CD4-positive, alpha-beta T cell treated with Interleukin-15 for 4 hours (primary cell): ENCODE measurements around the gene ZNF496.
"Not testable (repeated sequence)": the region's sequence is repeated elsewhere in the genome, so short reads cannot be mapped to it uniquely, and the experiment has no call there.

Experiments
- DNase-seq: peaks from one replicate; pipeline ENCODE4 v3.0.0-alpha.2; 2020; ENCODE audit warnings: low spot score

ZNF496 gene

DNA sequence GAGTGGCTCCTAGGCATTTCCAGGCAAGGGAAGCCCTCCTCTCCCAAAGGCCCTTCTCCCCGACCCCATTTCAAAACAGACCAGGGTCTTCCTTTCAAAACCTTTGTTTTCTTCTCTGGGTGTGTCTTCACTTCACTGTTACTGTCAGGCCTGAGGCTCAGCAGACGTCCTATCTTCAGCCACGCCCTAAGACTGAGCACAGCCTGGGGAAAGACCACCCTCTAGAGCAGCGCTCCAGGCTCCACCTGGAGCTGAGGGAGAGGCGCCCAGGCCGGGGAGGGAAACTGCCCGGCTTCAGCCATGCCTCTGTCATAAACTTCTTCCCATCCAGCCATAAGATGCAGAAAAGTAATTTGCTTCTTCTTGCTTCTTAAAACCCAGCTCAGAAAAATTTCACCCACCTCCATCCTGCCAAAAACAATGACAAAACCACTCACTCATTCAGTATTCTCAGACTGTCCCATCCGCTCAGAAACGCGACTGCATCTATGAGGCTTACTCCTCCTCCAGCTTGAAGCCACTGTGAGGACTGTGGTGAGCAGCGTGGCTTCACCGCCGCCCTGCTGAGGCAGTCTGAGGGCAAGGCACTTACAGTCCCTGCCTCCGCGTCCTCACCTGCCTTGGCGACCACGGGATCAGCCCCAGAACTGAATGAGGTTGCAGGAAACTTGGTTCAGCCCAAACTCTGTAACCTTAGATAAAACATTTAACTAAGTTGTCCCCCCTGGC lies 39.7 kb downstream of the ZNF496 start:
- no peak for DNase-seq

DNA sequence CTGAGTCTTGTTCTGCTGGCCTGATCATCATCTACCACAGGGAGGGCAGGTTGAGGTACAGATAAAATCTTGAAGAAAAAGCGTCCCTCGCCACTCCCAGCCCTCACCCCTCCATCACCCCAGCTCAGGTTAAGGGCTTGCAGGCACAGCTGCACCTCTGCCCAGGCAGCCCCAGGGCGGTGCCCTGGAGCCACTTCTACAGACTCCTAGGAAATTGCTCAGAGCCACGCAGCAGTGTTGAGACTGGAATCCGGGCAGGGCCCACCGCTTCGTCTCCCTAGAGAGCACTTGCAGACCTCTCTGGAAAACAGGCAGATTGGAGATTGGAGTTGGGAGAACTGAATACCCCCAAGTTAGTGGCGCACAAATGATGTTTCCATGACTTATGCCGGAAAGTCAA lies 40.5 kb downstream of the ZNF496 start:
- DNase-seq = no peak

DNA sequence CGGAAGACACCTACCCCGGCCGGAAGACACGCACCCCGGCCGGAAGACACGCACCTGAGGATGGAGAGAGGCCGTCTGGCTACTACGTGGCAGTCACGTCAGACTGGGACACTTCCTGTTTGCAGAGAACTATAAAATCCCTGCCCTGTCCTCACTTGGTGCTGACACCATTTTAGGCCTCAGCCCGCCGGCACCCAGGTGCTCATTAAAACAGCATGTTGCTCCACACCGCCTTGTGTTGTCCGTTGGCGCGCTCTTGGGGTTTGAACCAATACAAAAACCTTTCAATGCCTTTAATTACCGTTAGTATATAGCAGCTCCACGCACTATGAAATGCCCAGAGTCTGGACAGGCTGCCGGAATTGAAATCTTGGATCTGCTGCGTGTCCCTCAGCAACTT lies 41.1 kb downstream of the ZNF496 start:
- DNase-seq = no peak

DNA sequence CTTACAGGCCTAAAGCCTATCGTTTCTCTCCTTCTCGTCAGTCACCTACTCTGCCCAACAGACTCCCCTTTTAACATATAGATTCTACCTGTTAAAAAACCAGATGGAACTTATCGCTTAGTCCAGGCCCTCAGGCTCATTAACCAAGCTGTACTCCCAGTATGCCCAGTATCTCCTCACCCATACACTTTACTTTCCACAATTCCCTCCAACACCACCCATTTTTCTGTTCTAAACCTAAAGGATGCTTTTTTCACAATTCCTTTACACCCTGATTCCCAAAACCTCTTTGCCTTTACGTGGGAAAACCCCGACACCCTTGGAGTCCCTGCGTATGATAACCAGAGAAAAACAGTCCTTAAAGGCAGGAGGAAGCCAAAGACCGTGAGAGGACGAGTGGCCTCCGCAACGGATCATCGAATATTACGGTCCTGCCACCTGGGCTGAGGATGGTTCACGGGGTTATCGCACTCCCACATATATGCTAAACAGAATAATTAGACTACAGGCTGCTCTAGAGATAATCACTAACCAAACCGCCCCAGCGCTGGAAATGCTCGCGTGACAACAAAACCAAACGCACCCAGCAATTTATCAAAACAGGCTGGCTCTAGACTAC lies 42.3 kb downstream of the ZNF496 start:
- DNase-seq = not testable (repeated sequence)

DNA sequence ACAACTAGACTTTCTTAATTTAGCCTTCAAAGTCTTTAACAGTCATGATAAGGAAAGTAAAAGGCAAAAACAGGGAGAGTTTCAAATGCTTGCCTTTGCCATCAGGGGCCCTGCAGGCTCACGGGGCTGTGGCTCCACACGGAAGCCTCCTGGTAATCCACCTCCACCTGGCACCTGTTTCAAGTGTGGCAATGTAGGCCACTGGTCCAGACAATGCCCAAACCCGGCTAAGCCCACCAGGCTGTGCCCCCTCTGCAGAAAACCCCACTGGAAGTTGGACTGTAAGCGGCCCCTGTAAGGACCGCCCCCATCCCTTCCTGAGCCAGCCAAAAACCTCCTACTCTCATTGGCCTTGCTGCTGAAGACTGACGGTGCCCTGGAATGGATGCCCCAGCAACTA lies 43.3 kb downstream of the ZNF496 start:
- no peak for DNase-seq

DNA sequence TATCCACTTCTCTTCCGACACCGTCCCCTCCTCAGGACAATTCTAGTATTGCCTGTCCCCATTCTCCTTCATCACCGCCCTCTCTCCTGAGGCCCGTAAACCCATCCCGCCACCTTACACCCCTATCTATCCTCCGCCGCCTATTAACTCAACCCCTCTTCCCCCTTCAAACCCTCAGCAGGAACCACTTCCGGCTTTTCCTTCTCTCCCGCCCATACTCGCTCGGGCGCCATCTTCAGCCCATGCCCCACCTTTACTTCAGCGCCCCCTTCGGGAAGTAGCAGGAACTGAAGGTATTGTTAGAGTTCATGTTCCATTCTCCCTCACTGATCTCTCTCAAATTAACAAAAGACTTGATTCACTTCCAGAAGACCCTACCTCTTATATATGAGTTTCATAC lies 44.2 kb downstream of the ZNF496 start:
- no peak for DNase-seq

DNA sequence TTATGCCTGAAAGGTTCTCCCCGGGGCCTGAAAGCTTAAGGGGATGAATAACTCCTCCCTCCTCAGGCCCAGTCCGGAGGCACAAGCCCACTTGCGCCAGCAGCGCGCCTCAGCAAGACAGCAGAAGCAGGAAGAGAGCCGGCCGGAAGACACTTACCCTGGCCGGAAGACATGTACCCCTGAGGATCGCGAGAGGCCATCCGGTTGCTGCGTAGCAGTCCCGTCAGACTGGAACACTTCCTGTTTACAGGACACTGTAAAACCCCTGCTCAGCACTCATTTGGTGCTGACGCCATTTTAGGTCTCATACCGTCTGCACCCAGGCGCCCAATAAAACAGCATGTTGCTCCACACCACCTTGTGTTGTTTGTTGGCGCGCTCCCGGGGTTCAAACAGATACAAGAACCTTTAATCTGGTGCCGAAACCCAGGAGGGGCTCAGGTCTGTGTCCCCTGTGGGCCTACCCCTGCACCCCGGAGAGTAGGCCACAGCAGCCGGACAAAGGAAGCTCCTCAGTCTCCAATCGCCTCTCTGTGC lies 45.5 kb downstream of the ZNF496 start:
- no peak for DNase-seq

DNA sequence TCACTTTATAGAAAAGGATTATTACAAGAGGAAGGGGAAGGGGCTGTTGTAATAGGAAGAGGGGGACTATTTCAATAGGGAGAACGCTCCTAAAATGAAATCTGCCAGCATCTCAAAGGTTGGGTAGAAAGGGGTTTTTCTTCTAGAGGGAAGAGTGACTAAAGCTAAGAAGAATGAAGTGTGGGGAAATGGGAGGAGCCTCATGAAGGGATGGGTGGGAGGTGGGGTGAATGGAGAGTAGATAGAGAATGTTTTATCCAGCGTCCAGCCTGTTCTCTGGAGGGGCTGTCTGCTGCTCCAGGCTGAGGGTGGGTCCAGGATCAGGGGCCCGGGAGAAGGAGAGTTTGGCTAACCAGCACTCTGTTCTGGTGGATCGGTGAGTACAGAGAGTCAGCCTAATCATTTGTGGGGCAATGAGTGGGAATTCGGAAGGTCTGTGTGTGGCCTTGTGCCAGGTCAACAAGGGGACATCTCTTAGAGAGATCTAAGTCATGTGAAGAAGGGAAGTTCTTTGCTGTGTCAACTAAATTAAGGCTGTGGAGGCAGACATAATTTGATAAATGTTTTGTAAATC lies 50.6 kb downstream of the ZNF496 start:
- no peak for DNase-seq

DNA sequence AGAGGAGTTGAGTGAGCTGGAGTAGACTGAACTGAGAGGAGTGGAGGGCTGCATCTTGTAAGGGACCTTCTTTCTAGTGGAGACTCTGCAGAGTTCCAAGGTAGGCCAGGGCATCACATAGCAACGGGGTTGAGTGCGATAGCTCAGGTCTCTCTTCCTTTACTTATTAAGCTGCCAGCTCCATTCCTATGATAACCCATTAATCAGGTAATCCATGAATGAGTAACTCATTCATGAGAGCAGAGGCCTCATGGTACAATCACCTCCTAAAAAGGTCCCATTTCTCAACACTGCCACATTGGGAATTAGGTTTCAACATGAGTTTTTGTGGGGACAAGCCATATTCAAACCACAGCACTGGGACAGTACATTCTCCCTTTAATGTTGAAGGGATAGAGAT lies 54.5 kb downstream of the ZNF496 start:
- no peak for DNase-seq

DNA sequence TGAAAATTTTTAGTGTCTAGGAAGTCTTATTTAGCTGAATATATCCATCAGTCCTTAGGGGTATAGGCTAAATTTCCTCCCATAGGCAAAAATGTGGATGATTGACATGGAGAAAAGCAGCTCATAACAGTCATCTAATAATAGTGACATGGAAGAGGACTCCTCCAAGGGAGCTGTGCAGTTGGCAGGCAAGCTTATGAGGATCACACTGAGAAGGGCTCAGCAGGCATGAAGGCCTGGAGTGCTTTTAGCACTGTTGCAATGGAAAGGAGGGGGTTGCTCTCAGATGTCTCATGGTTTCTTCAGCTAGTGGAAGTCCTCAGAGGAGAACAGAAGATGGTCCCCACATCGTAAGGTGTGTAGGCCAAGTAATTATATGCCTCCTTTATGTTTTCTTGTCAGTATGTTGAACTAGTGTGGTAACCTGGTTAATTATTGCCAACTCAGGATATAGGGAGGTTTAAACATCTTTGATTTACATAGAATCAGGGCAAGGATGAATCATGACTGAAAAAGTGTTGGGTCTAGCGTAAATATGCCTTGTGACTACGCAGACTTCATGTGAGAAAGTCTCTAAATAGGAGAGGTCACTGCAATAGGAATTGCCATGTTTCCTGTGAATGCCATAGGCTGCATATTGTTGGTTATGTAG lies 56.9 kb downstream of the ZNF496 start:
- DNase-seq = no peak

DNA sequence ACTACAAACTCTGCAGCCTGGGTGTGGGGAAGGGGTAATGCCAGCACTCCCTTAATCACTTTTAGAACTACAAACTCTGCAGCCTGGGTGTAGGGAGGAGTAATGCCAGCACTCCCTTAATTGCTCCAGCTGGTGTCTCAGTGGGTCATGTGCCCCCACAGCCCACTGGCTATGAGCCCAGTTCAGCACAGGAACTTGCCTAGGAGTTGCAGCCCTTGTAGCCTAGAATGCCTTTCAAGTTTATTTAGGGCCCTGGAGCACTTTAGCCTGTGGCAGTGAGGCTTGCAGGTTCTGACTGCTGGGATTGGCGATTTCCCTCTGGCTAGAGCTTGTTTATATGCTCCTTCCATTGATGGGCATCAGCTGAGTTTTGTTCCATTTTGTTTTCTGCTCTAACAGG lies 58.7 kb downstream of the ZNF496 start:
- DNase-seq = no peak

DNA sequence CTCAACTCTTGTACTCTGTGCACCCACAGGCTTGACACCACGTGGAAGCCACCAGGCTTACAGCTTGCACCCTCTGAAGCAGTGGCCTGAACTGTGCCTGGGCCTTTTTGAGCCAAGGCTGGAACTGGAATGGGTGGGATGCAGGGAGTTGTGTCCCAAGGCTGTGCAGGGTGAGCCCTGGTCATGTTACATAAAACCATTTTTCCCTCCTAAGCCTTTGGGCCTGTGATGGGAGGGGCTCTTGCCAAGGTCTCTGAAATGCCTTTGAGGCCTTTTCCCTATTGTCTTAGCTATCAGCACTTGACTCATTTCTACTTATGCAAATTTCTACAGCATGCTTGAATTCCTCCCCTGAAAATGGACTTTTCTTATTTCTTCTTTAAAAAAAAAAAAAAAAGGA lies 61.7 kb downstream of the ZNF496 start:
- DNase-seq = no peak

DNA sequence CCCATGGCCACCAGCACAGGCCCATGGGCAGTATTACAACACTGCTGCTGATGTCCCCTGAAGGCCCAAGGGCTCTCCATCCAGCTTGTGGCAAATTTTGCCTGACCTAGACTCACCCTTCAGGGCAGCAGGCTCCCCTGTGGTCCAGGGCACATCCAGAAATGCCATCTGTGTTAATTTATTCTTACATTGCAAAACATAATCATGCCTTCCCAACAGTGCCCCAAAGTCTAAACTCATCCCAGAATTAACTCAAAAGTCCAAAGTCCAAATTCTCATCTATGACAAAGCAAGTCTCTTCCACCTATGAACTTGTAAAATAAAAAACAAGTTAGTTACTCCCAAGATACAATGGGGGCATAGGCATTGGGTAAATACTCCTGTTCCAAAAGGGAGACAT lies 62.5 kb downstream of the ZNF496 start:
- no peak for DNase-seq

DNA sequence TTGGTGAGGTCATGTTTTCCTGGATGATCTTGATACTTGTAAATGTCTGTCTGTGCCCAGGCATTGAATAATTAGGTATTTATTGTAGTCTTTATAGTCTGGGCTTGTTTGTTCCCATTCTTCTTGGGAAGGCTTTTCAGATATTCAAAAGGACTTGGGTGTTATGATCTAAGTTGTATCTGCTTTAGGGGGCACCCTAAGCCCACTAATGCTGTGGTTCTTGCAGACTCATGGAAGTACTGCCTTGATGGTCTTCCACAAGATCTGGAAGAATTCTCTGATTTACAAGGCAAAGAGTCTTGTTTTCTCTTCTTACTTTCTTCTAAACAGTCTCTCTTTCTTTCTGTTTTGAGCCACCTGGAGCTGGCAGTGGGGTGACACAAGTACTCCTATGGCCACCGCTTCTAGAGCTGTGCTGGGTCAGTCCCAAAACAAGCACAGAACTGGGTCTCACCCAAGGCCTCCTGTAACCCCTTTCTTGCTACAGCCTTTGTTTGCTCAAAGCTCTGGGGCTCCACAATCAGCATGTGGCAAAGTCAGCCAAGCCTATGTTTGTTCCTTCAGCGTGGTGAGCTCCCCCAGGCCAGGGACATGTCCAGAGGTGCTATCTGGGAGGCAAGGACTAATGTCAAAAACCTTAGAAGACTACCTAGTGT lies 63.1 kb downstream of the ZNF496 start:
- no peak for DNase-seq

DNA sequence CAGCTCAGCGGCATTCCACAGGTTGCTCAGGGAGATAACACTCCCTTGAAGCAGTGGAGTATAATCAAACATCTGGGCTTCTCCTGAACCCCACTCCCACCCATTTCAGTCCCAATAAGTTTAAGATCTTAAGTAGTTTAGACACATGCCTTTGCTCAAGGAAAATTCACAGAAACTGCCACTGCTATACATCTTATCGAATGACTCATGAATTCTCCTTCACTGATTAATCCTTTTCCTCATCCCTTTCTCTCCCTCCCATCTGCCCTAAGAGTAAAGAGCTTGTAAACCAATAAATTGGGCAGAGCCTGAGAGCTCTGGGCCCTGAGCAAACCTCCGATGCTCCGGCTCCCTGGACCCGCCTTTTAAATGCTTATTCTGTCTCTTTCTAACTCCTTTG lies 65.6 kb downstream of the ZNF496 start:
- no peak for DNase-seq

DNA sequence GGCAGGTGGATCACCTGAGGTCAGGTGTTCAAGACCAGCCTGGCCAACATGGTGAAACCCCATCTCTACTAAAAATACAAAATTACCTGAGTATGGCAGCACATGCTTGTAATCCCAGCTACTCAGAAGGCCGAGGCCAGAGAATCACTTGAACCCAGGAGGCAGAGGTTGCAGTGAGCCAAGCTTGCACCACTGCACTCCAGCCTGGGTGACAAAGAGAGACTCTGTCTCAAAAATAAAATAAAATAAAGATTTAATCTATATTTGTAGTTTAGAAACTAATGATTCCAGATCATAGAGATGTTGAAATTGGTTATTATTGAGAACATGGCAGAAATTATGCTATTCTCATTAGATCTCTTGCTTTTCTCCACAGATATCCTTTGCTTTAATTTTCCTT lies 75.9 kb downstream of the ZNF496 start, which contains the start of gene VN1R5:
TSS of gene VN1R5 (plus strand) at position 301 of the 400 bp plus-strand sequence.
- DNase-seq = not testable (repeated sequence)

DNA sequence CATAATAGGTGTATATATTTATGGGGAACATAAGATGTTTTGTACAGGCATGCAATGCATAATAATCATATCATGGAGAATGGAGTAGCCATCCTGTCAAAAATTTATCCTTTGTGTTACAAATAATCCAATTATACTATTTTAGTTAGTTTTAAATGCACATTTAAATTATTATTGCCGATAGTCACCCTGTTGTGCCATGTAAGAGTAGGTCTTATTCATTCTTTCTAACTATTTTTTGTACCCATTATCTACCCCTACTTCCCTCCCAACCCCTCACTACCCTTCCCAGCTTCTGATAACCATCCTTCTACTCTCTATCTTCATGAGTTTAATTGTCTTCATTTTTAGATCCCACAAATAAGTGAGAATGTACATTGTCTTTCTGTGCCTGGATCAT lies 84.1 kb downstream of the ZNF496 start:
- DNase-seq = no peak
